HEK293 (cell line): Measurements from ENCODE around the gene SCFD2.
"Not testable (repeated sequence)": the region's sequence is repeated elsewhere in the genome, so short reads cannot be mapped to it uniquely, and the experiment has no call there.

Source experiments
- CTCF ChIA-PET: fragments of 350-600 bp; formaldehyde crosslinking; extraction: SDS; loops from one replicate; lab custom pipeline; 2021; ENCODE audit warnings: antibody characterized with exemption; lab: Yijun Ruan, JAX
- POLR2A ChIA-PET: fragments of 300-600 bp; formaldehyde crosslinking; extraction: SDS; loops from one replicate; lab custom pipeline; 2020; ENCODE audit warnings: antibody characterized with exemption, inconsistent platforms; lab: Yijun Ruan, JAX
- H3K27ac ChIP-seq: fragments of 200-500 bp; sonication (Bioruptor generic); 2 replicates; pipeline ENCODE4 v1.5.1; 2014; ENCODE audit warnings: low read depth, low read length, control low read depth, inconsistent platforms; ENCODE audit errors: extremely low read depth
- H3K36me3 ChIP-seq, 2 experiments: fragments of 200-500 bp in 1 of 2; sonication (Bioruptor generic) in 1 of 2; 1 replicate in 1 of 2; 2 replicates in 1 of 2; pipeline ENCODE4 v1.5.1; 2014 to 2017; ENCODE audit warnings: inconsistent platforms in 2 of 2, low read length in 2 of 2; ENCODE audit not compliant: control insufficient read depth in 2 of 2, insufficient read depth in 1 of 2
- H3K4me1 ChIP-seq: fragments of 200-500 bp; sonication (Bioruptor generic); 2 replicates; pipeline ENCODE4 v1.5.1; 2014; ENCODE audit warnings: mild to moderate bottlenecking, low read length, inconsistent platforms; ENCODE audit not compliant: control insufficient read depth, insufficient read depth
- H3K4me3 ChIP-seq: 2 replicates; pipeline ENCODE4 v1.5.1; 2011; ENCODE audit warnings: low read depth, mild to moderate bottlenecking, control low read depth, low read length, moderate library complexity
- H3K9me3 ChIP-seq: fragments of 200-500 bp; sonication (Bioruptor generic); 2 replicates; pipeline ENCODE4 v1.5.1; 2014; ENCODE audit warnings: low read depth, low read length, inconsistent platforms; ENCODE audit not compliant: control insufficient read depth, insufficient read depth
- MEIS1 ChIP-seq: sonication (generic); formaldehyde crosslinking; IDR thresholded peaks from 2 replicates; pipeline ENCODE4 v1.8.1; 2022; ENCODE audit warnings: missing genetic modification reagents, mild to moderate bottlenecking, borderline replicate concordance
- ZBTB8A ChIP-seq: fragments of 450-650 bp; formaldehyde crosslinking; IDR thresholded peaks from 2 replicates; pipeline ENCODE4 v1.5.1; 2016; ENCODE audit warnings: missing biosample characterization, missing genetic modification characterization
- ZNF140 ChIP-seq: fragments of 450-650 bp; formaldehyde crosslinking; IDR thresholded peaks from 2 replicates; pipeline ENCODE4 v1.5.1; 2016; ENCODE audit warnings: missing biosample characterization, missing genetic modification characterization
- ZNF394 ChIP-seq: fragments of 450-650 bp; formaldehyde crosslinking; IDR thresholded peaks from 2 replicates; pipeline ENCODE4 v1.5.1; 2016; ENCODE audit warnings: missing biosample characterization, missing genetic modification characterization, mild to moderate bottlenecking, moderate library complexity, borderline replicate concordance
- ZNF426 ChIP-seq: fragments of 450-650 bp; formaldehyde crosslinking; IDR thresholded peaks from 2 replicates; pipeline ENCODE4 v1.5.1; 2017; ENCODE audit warnings: missing biosample characterization, missing genetic modification characterization, mild to moderate bottlenecking, inconsistent platforms, moderate library complexity
- ZNF555 ChIP-seq: fragments of 450-650 bp; formaldehyde crosslinking; conservative IDR thresholded peaks from 2 replicates; pipeline ENCODE4 v1.5.1; 2017; ENCODE audit warnings: missing biosample characterization, mild to moderate bottlenecking, missing genetic modification characterization, inconsistent platforms
- ZNF560 ChIP-seq: fragments of 450-650 bp; formaldehyde crosslinking; IDR thresholded peaks from 2 replicates; pipeline ENCODE4 v1.5.1; 2017; ENCODE audit warnings: missing biosample characterization, missing genetic modification characterization, borderline replicate concordance
- ZNF623 ChIP-seq: fragments of 450-650 bp; formaldehyde crosslinking; IDR thresholded peaks from 2 replicates; pipeline ENCODE4 v1.5.1; 2016; ENCODE audit warnings: missing biosample characterization, missing genetic modification characterization
- ZNF654 ChIP-seq: fragments of 450-650 bp; formaldehyde crosslinking; IDR thresholded peaks from 2 replicates; pipeline ENCODE4 v1.5.1; 2016; ENCODE audit warnings: low read depth, missing biosample characterization, missing genetic modification characterization
- TF ChIP-seq, protein P1 (sequence below): fragments of 450-650 bp; formaldehyde crosslinking; conservative IDR thresholded peaks from 2 replicates; pipeline ENCODE4 v1.5.1; 2016; ENCODE audit warnings: low read depth, missing biosample characterization, missing genetic modification characterization
- TF ChIP-seq, protein P2 (sequence below): fragments of 450-650 bp; formaldehyde crosslinking; conservative IDR thresholded peaks from 2 replicates; pipeline ENCODE4 v1.5.1; 2016; ENCODE audit warnings: low read depth, missing biosample characterization, missing genetic modification characterization
- TF ChIP-seq, protein P3 (sequence below): fragments of 450-650 bp; formaldehyde crosslinking; IDR thresholded peaks from 2 replicates; pipeline ENCODE4 v1.5.1; 2016; ENCODE audit warnings: missing biosample characterization, missing genetic modification characterization

SCFD2 gene

DNA sequence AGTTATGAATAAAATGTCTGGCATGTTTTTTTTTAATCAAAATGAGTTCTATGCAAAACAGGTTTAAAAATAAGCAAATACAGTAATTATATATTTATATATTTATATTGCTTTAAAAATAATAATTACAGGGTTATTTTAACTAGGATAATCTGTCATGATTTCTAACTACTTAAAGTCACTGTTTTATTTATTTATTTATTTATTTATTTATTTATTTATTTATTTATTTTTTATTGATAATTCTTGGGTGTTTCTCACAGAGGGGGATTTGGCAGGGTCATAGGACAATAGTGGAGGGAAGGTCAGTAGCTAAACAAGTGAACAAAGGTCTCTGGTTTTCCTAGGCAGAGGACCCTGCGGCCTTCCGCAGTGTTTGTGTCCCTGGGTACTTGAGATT lies 129.2 kb downstream of the SCFD2 start:
- H3K4me3 ChIP-seq, POLR2A ChIA-PET, H3K4me1 ChIP-seq, H3K36me3 ChIP-seq, CTCF ChIA-PET, H3K9me3 ChIP-seq, H3K27ac ChIP-seq: not testable (repeated sequence)
- TF ChIP-seq ZNF394 (tag by site-specific recombination) (peak; percentile 82), ZBTB8A (tag by site-specific recombination) (peak; percentile 36; the same call in 1 of the 2 replicates), ZNF654 (tag by site-specific recombination) (peak; percentile 12; the same call in 1 of the 2 replicates), ZNF426 (tag by site-specific recombination) (peak; percentile 67), ZNF623 (tag by site-specific recombination) (peak; percentile 53), ZNF555 (peak; percentile 61), ZNF560 (tag by site-specific recombination) (0 out of 2 replicates have a peak, but pooled peaks have one; percentile 45), ZNF140 (tag by site-specific recombination) (peak; percentile 65; the same call in 1 of the 2 replicates)
- TF ChIP-seq, protein P1, sequence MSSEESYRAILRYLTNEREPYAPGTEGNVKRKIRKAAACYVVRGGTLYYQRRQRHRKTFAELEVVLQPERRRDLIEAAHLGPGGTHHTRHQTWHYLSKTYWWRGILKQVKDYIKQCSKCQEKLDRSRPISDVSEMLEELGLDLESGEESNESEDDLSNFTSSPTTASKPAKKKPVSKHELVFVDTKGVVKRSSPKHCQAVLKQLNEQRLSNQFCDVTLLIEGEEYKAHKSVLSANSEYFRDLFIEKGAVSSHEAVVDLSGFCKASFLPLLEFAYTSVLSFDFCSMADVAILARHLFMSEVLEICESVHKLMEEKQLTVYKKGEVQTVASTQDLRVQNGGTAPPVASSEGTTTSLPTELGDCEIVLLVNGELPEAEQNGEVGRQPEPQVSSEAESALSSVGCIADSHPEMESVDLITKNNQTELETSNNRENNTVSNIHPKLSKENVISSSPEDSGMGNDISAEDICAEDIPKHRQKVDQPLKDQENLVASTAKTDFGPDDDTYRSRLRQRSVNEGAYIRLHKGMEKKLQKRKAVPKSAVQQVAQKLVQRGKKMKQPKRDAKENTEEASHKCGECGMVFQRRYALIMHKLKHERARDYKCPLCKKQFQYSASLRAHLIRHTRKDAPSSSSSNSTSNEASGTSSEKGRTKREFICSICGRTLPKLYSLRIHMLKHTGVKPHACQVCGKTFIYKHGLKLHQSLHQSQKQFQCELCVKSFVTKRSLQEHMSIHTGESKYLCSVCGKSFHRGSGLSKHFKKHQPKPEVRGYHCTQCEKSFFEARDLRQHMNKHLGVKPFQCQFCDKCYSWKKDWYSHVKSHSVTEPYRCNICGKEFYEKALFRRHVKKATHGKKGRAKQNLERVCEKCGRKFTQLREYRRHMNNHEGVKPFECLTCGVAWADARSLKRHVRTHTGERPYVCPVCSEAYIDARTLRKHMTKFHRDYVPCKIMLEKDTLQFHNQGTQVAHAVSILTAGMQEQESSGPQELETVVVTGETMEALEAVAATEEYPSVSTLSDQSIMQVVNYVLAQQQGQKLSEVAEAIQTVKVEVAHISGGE (tag by site-specific recombination), result peak; percentile 69
- TF ChIP-seq, protein P2, sequence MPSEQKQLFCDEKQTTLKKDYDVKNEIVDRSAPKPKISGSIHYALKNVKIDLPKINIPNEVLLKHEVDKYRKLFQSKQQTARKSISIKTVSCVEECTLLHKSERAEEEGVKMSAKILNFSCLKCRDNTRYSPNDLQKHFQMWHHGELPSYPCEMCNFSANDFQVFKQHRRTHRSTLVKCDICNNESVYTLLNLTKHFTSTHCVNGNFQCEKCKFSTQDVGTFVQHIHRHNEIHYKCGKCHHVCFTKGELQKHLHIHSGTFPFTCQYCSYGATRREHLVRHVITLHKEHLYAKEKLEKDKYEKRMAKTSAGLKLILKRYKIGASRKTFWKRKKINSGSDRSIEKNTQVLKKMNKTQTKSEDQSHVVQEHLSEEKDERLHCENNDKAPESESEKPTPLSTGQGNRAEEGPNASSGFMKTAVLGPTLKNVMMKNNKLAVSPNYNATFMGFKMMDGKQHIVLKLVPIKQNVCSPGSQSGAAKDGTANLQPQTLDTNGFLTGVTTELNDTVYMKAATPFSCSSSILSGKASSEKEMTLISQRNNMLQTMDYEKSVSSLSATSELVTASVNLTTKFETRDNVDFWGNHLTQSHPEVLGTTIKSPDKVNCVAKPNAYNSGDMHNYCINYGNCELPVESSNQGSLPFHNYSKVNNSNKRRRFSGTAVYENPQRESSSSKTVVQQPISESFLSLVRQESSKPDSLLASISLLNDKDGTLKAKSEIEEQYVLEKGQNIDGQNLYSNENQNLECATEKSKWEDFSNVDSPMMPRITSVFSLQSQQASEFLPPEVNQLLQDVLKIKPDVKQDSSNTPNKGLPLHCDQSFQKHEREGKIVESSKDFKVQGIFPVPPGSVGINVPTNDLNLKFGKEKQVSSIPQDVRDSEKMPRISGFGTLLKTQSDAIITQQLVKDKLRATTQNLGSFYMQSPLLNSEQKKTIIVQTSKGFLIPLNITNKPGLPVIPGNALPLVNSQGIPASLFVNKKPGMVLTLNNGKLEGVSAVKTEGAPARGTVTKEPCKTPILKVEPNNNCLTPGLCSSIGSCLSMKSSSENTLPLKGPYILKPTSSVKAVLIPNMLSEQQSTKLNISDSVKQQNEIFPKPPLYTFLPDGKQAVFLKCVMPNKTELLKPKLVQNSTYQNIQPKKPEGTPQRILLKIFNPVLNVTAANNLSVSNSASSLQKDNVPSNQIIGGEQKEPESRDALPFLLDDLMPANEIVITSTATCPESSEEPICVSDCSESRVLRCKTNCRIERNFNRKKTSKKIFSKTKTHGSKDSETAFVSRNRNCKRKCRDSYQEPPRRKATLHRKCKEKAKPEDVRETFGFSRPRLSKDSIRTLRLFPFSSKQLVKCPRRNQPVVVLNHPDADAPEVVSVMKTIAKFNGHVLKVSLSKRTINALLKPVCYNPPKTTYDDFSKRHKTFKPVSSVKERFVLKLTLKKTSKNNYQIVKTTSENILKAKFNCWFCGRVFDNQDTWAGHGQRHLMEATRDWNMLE (tag by site-specific recombination), result peak; percentile 61; the same call in 1 of the 2 replicates
- TF ChIP-seq, protein P3, sequence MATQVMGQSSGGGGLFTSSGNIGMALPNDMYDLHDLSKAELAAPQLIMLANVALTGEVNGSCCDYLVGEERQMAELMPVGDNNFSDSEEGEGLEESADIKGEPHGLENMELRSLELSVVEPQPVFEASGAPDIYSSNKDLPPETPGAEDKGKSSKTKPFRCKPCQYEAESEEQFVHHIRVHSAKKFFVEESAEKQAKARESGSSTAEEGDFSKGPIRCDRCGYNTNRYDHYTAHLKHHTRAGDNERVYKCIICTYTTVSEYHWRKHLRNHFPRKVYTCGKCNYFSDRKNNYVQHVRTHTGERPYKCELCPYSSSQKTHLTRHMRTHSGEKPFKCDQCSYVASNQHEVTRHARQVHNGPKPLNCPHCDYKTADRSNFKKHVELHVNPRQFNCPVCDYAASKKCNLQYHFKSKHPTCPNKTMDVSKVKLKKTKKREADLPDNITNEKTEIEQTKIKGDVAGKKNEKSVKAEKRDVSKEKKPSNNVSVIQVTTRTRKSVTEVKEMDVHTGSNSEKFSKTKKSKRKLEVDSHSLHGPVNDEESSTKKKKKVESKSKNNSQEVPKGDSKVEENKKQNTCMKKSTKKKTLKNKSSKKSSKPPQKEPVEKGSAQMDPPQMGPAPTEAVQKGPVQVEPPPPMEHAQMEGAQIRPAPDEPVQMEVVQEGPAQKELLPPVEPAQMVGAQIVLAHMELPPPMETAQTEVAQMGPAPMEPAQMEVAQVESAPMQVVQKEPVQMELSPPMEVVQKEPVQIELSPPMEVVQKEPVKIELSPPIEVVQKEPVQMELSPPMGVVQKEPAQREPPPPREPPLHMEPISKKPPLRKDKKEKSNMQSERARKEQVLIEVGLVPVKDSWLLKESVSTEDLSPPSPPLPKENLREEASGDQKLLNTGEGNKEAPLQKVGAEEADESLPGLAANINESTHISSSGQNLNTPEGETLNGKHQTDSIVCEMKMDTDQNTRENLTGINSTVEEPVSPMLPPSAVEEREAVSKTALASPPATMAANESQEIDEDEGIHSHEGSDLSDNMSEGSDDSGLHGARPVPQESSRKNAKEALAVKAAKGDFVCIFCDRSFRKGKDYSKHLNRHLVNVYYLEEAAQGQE (tag by site-specific recombination), result 0 out of 2 replicates have a peak, but pooled peaks have one; percentile 33

DNA sequence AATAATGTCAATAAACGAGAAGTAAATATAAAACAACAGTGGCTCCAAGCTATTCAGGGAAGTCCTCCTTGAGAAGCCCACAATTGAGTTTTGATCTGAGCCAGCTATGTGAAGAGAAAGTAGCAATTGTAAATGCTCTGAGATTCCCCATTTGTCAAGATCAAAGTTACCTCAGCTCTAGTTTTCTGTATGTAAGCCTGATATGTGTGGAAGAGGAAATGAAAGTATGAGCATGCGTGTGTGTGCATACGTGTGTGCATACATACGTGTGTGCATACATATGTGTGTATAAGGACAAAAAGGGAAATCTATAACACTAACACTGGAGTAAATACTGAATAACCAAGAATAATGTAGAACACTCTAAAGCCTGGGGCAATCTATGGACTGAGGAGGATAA lies 130.3 kb downstream of the SCFD2 start:
- POLR2A ChIA-PET, result no interaction called here
- Histone ChIP-seq H3K4me3 (no peak overlapping the region), H3K4me1 (no peaks in the 10 kb centered on the region), H3K36me3 (no peaks in the 10 kb centered on the region), H3K27ac (no peak overlapping the region), H3K9me3 (no peaks in the 10 kb centered on the region)
- TF ChIP-seq MEIS1 (CRISPR knock-in tag), result no peak
- CTCF ChIA-PET, result no interaction called here
